Karpas-422 (cell line): ENCODE results near the gene MT1E. TPM values are rescaled to one million over a fixed set of nuclear protein-coding genes. Genes with fewer than 3 reads are reported as not detected.
"Not testable (repeated sequence)": the region's sequence is repeated elsewhere in the genome, so short reads cannot be mapped to it uniquely, and the experiment has no call there.

ENCODE experiments used
- DNase-seq: peaks from one replicate; pipeline ENCODE4 v3.0.0-alpha.2; 2015
- H2AFZ ChIP-seq: fragments of 200-600 bp; sonication (generic); 2 replicates; pipeline ENCODE4 v1.6.1; 2014; ENCODE audit warnings: antibody characterized with exemption, low read length, mixed read lengths
- H3K27ac ChIP-seq: fragments of 200-600 bp; sonication (generic); 2 replicates; pipeline ENCODE4 v1.5.1; 2014; ENCODE audit warnings: mild to moderate bottlenecking, low read length, moderate library complexity
- H3K27me3 ChIP-seq: fragments of 200-600 bp; sonication (generic); 2 replicates; pipeline ENCODE4 v1.6.1; 2014; ENCODE audit warnings: low read length, mixed read lengths
- H3K36me3 ChIP-seq: fragments of 200-600 bp; sonication (generic); 2 replicates; pipeline ENCODE4 v1.6.1; 2014; ENCODE audit warnings: low read length, mixed read lengths; ENCODE audit not compliant: insufficient read depth
- H3K4me1 ChIP-seq: fragments of 200-600 bp; sonication (generic); 2 replicates; pipeline ENCODE4 v1.6.1; 2014; ENCODE audit warnings: mild to moderate bottlenecking, low read length, mixed read lengths
- H3K4me2 ChIP-seq: fragments of 200-600 bp; sonication (generic); 2 replicates; pipeline ENCODE4 v1.6.1; 2014; ENCODE audit warnings: low read length, low read depth, mild to moderate bottlenecking; ENCODE audit not compliant: poor library complexity, severe bottlenecking
- H3K4me3 ChIP-seq: fragments of 200-600 bp; sonication (generic); 2 replicates; pipeline ENCODE4 v1.5.1; 2014; ENCODE audit warnings: mild to moderate bottlenecking, antibody characterized with exemption, low read length, mixed read lengths
- H3K79me2 ChIP-seq: fragments of 200-600 bp; sonication (generic); 2 replicates; pipeline ENCODE4 v1.6.1; 2014; ENCODE audit warnings: mild to moderate bottlenecking, low read length, mixed read lengths
- H3K9ac ChIP-seq: fragments of 200-600 bp; sonication (generic); 2 replicates; pipeline ENCODE4 v1.6.0; 2014; ENCODE audit warnings: low read length
- H3K9me2 ChIP-seq: fragments of 200-600 bp; sonication (generic), shearing (Covaris generic); replicated peaks from 2 replicates; pipeline ENCODE4 v1.6.0; 2014; ENCODE audit warnings: mild to moderate bottlenecking, low read length, moderate library complexity; ENCODE audit not compliant: insufficient read depth
- H3K9me3 ChIP-seq: fragments of 300-700, 200-600 bp; sonication (generic); 2 replicates; pipeline ENCODE4 v1.6.1; 2014; ENCODE audit warnings: low read length, mixed read lengths
- H4K20me1 ChIP-seq: fragments of 200-600 bp; sonication (generic); 2 replicates; pipeline ENCODE4 v1.6.1; 2014; ENCODE audit warnings: mild to moderate bottlenecking, antibody characterized with exemption, low read length, low read depth; ENCODE audit not compliant: insufficient read depth
- total RNA-seq: library from RNA; depleted of rRNA; stranded (reverse); fragments of >200 nt; shearing (Covaris generic); gene quantifications from 2 replicates; pipeline ENCODE4 v1.2.3, GENCODE V29; 2014; ENCODE audit warnings: low replicate concordance

MT1E gene
- total RNA-seq, 1 experiment from 2014 or later: not detected

GRCh38 chr16:56667581-56668571, 42.3 kb downstream of the MT1E start, which contains the start of gene MT1G:
Gene MT1G (minus strand): TSS chr16:56668065. CDS start chr16:56667993, 72 bp downstream.
- no peaks in the 10 kb centered on the region for H3K9me3 ChIP-seq
- DNase-seq: no peak
- H3K9me2 ChIP-seq: no peaks in the 10 kb centered on the region
- H3K4me2 ChIP-seq: no peak within 1 kb of the TSS
- no peak within 1 kb of the TSS for H3K4me3 ChIP-seq
- H3K79me2 ChIP-seq: no peaks in the 10 kb centered on the region
- no peak within 1 kb of the TSS for H3K27ac ChIP-seq
- no peaks in the 10 kb centered on the region for H3K36me3 ChIP-seq
- H3K9ac ChIP-seq: no peak within 1 kb of the TSS
- no peak within 1 kb of the TSS for H2AFZ ChIP-seq
- H3K27me3 ChIP-seq: 0 out of 2 replicates have a peak, but pooled peaks cover 2% of the 10 kb centered on the region
- no peaks in the 10 kb centered on the region for H4K20me1 ChIP-seq
- H3K4me1 ChIP-seq: peaks cover 9% of the 10 kb centered on the region

GRCh38 chr16:56669005-56669839, 43.6 kb downstream of the MT1E start, which contains the start of gene MT1H:
Gene MT1H (plus strand): TSS chr16:56669814. CDS start chr16:56669885, 71 bp downstream.
- H3K4me1 ChIP-seq: peaks cover 13% of the 10 kb centered on the region
- peak within 1 kb of the TSS; percentile 24; the same call in 1 of the 2 replicates for H2AFZ ChIP-seq
- H3K9me3 ChIP-seq: no peaks in the 10 kb centered on the region
- no peaks in the 10 kb centered on the region for H3K36me3 ChIP-seq
- H3K27ac ChIP-seq: no peak within 1 kb of the TSS
- no peaks in the 10 kb centered on the region for H3K9me2 ChIP-seq
- peak within 1 kb of the TSS; percentile 13 for H3K4me2 ChIP-seq
- H4K20me1 ChIP-seq: no peaks in the 10 kb centered on the region
- no peak within 1 kb of the TSS; the same call in 1 of the 2 replicates for H3K4me3 ChIP-seq
- H3K9ac ChIP-seq: peak within 1 kb of the TSS; percentile 2; the same call in 1 of the 2 replicates
- H3K27me3 ChIP-seq: 0 out of 2 replicates have a peak, but pooled peaks cover 2% of the 10 kb centered on the region
- H3K79me2 ChIP-seq: no peaks in the 10 kb centered on the region
- peak; percentile 64 for DNase-seq

- H3K9me3 ChIP-seq: no peaks in the 10 kb centered on the region
- 0 out of 2 replicates have a peak, but pooled peaks cover 2% of the 10 kb centered on the region for H3K27me3 ChIP-seq
- peaks cover 19% of the 10 kb centered on the region for H3K4me1 ChIP-seq
- H3K4me2 ChIP-seq: peak overlapping the region; percentile 13
- no peaks in the 10 kb centered on the region for H3K9me2 ChIP-seq
- H3K27ac ChIP-seq: no peak overlapping the region
- no peaks in the 10 kb centered on the region for H4K20me1 ChIP-seq
- H2AFZ ChIP-seq: peak overlapping the region; percentile 24; the same call in 1 of the 2 replicates
- peak overlapping the region; percentile 2; the same call in 1 of the 2 replicates for H3K9ac ChIP-seq
- H3K36me3 ChIP-seq: no peaks in the 10 kb centered on the region
- no peak for DNase-seq
- no peaks in the 10 kb centered on the region for H3K79me2 ChIP-seq
- no peak overlapping the region; the same call in 1 of the 2 replicates for H3K4me3 ChIP-seq
Observed at GRCh38 chr16:56669840-56670619, 44.4 kb downstream of the MT1E start.

- H3K9ac ChIP-seq: no peak overlapping the region
- H3K4me3 ChIP-seq: no peak overlapping the region
- H3K27me3 ChIP-seq: 0 out of 2 replicates have a peak, but pooled peaks cover 2% of the 10 kb centered on the region
- no peak overlapping the region for H2AFZ ChIP-seq
- no peak for DNase-seq
- H3K9me3 ChIP-seq: no peaks in the 10 kb centered on the region
- peaks cover 23% of the 10 kb centered on the region for H3K4me1 ChIP-seq
- no peaks in the 10 kb centered on the region for H4K20me1 ChIP-seq
- no peaks in the 10 kb centered on the region for H3K79me2 ChIP-seq
- H3K4me2 ChIP-seq: no peak overlapping the region
- no peaks in the 10 kb centered on the region for H3K36me3 ChIP-seq
- no peaks in the 10 kb centered on the region for H3K9me2 ChIP-seq
- no peak overlapping the region for H3K27ac ChIP-seq
Observed at GRCh38 chr16:56670620-56670934, 45.0 kb downstream of the MT1E start.

- H3K27me3 ChIP-seq, H3K9me3 ChIP-seq, H3K4me2 ChIP-seq, H3K36me3 ChIP-seq, DNase-seq, H3K27ac ChIP-seq, H4K20me1 ChIP-seq, H2AFZ ChIP-seq, H3K9ac ChIP-seq, H3K4me3 ChIP-seq, H3K79me2 ChIP-seq, H3K9me2 ChIP-seq: not testable (repeated sequence)
- peaks cover 23% of the 10 kb centered on the region for H3K4me1 ChIP-seq
Observed at GRCh38 chr16:56671691-56672090, 46.1 kb downstream of the MT1E start.

- not testable (repeated sequence) for H3K4me3 ChIP-seq, H3K9me3 ChIP-seq, H2AFZ ChIP-seq, H4K20me1 ChIP-seq, H3K79me2 ChIP-seq, DNase-seq, H3K4me2 ChIP-seq, H3K27ac ChIP-seq, H3K27me3 ChIP-seq, H3K9ac ChIP-seq, H3K9me2 ChIP-seq, H3K36me3 ChIP-seq
- H3K4me1 ChIP-seq: peaks cover 23% of the 10 kb centered on the region
Observed at GRCh38 chr16:56672171-56672570, 46.6 kb downstream of the MT1E start.

- no peak overlapping the region for H2AFZ ChIP-seq
- peaks cover 23% of the 10 kb centered on the region for H3K4me1 ChIP-seq
- H4K20me1 ChIP-seq: no peaks in the 10 kb centered on the region
- no peak overlapping the region for H3K27ac ChIP-seq
- H3K9me3 ChIP-seq: no peaks in the 10 kb centered on the region
- no peak overlapping the region for H3K9ac ChIP-seq
- H3K4me2 ChIP-seq: no peak overlapping the region
- H3K27me3 ChIP-seq: 0 out of 2 replicates have a peak, but pooled peaks cover 2% of the 10 kb centered on the region
- no peaks in the 10 kb centered on the region for H3K9me2 ChIP-seq
- H3K36me3 ChIP-seq: no peaks in the 10 kb centered on the region
- no peak overlapping the region for H3K4me3 ChIP-seq
- no peaks in the 10 kb centered on the region for H3K79me2 ChIP-seq
- DNase-seq: no peak
Observed at GRCh38 chr16:56672761-56673536, 47.4 kb downstream of the MT1E start.
